ENCODE data around the gene RASD1.

RASD1 gene

DNA sequence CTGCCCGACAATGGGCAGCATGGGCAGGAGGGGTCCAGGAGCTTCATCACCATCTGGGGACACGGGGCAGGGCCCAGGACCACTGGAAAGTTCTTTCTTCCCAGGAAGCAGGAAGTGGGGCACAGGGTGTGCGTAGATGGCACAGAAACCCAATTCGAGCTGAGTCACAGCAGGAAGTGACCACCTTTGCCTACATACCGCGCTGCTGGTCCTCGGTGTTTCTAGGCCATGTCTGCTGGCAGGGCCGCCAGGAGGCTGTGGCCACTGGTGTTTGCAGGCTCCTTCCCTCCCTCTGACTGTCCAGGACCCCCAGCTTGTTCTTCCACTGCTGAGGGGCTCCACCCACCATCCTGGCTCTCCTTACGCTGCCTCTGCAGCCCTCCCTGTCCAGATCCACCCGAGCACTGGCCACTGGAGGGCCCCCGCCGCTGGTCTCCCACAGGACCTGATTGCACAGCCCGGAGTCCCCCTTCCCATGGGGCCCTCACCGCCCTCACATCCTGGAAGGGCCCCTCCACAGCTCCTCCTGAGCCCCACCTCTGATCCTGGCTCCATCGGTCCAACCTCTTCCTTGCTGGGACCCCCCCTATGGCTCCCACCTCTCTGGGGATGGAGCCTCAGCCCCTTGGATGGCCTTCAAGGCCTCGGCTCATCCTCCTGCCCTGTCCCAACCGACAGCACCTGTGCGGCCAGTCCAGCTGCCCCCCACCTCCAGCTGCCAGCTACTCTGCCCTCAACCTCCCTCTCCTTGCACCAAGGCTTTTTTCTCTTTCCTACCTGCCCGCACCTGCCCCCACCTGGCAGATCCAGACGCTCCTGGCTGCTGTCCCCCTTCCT is 14.5 kb upstream of the RASD1 start:
- no peak for DNase-seq (ENCODE audit: low read depth, low spot score)

DNA sequence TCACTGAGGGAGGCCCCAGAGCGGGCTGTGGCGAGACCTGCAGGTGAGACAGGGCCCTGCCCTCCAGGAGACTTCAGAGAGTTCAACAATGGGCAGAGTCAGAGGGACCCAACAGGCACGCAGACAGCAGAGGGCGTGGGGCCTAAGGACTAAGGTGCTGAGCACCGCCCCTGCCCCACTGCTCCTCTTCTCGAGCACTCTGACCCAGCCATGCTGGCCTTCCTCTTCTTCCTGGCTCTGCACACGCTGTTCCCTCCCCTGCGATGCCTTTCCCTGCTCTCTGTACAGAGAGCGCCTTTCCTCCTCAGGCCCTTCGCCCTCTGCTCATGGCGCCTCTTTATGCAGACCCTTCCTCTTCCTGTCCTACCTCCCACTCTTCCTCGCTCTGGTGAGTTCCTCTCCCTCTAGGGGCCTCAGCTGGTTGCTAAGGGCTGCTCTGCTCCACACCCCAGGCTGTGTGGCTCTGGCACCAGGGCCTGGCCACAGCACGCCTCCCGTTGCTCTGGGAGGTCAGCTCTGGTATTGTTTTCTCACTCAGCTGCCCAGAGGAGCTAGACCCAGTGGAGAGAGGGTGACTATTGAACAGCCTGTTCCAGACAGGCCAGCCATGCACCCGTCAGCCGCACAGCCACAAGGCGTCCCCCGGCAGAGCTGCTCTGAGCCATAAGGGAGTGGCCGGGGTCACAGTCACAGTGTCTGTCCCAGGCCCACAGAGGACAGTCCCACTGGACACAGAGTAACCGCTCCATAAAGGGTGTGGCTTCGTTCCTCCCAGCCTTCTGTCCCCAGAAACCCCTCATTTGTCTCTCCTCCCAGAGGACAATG is 13.6 kb upstream of the RASD1 start:
- no peak for DNase-seq (ENCODE audit: low read depth, low spot score)

DNA sequence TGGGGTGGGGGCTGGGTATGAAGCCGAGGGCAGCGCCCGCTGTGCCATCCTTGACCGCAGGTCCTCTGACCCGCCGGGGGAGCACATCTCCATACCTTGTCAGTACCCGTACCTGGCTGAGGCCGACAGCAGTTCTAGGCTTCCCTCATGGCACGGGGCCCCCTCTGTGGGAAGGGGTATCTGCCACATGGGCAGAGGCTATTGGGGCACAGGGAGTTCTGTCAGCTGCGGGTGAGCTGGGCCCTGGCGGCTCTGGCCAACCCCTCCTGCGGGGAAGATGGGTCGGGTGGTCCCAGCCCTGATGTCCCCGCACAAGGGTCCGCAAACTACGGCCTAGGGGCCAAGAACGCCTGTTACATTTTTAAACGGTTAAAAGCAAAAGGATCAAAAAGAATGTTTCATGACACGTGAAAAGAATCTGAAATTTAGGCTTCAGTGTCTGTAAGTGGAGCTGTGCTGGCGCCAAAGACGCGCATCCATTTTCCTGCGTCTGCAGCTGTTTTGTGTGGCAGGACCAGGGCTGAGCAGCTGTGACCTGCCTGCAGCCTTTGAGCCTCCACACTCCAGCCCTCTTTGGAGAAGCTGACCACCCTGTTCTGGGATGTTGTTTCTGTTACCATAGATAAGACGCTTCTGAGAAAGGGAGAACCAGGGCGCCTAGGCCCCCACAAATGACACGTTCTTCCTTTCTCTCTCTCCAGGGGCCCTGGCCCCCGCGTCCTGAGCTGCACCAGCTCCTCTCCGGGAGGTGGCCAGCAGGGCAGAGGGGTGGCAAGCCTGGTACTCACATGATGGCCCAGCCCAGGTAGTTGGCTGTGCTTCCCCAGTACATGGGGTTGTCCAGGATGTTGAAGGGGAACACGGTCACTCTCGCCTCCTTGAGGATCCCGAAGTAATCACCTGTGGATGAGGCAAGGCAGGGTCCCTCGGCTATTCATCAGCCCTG is 12.7 kb upstream of the RASD1 start:
- DNase-seq (ENCODE audit: low read depth, low spot score) = no peak

GRCh38 chr17:17508019-17508535 is 11.9 kb upstream of the RASD1 start:
- DNase-seq (ENCODE audit: low read depth, low spot score) = no peak

DNA sequence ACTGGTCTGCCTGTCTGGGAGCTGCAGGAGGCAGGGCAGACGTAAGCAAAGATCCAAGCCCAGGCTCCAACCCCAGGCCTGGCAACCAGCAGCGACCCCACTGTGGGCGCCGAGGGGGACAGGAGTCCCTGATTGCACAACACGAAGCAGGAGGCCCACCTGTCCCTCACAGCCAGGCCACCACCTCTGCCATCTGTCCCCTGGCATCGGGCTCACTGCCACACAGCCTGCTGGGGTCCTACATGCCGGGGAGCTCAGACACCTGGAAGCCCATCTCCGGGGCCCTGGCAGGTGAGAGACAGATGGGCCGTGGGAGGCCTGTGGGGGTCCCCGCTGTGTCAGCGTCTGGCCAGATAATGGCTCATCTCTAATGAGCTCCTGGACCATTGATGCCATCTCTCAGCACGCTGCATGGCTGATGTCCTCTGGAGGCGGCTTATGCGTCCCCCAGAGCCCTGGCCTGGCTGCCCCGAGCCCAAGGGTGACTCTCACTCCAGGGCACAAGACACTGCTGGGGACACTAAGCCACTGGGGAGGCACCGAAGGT is 11.3 kb upstream of the RASD1 start:
- no peak for DNase-seq (ENCODE audit: low read depth, low spot score)

DNA sequence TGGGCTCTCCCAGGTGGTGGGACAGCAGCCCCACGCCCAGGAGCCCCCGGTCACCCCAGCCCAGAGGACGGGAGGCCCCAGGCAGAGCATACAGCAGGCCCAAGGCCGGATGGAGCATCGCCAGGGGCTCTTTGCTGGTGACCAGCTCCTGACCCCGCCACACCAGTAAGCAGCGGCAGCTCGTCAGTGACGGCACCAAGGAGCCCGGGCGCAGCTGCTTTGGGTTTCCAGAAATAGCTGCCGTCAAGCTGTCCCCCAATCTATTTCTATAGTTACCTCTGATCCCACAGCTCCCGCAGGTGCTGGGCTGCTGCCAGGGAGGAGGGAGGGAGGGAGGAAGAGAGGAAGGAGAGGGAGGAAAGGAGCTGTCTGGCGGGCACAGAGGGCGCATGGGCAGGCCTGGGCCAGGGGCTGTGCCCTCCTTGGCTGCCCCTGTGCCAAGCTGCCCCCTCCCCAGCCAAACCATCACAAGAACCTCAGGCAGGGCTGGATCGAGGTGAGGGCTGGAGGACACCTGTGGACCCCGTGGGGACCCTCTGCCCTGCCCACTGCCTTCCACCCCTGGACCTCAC is 10.8 kb upstream of the RASD1 start:
- DNase-seq (ENCODE audit: low read depth, low spot score) = no peak

GRCh38 chr17:17506181-17506741 is 10.1 kb upstream of the RASD1 start:
- DNase-seq (ENCODE audit: low read depth, low spot score) = no peak

DNA sequence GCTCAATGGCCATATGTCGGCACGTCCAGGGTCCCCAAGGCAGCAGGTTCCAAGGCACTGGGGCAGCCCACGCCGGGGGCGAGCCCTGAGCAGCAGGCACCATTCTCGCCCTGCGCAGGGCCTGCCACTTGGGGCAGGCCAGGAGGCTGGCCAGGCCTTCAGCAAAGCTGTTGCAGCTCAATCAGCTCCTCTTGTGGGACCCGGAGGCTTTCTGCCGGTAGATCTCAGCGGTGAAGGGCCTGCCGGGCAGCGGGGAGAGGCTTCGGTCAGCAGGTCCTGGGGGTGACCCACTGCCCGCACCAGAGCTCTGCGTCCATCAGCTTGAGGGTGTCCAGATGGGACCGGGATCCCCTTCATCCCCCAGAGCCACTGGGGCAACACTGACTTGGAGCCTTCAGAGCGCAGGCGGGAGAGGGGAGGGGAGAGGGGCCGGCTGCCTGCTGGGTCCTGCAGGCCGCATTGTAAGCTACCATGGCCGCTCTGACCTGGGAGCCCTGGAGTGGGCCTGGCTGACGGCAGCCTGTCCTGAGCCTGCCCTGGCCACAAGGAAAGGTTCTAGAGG is 9.5 kb upstream of the RASD1 start:
- DNase-seq (ENCODE audit: low read depth, low spot score) = no peak

DNA sequence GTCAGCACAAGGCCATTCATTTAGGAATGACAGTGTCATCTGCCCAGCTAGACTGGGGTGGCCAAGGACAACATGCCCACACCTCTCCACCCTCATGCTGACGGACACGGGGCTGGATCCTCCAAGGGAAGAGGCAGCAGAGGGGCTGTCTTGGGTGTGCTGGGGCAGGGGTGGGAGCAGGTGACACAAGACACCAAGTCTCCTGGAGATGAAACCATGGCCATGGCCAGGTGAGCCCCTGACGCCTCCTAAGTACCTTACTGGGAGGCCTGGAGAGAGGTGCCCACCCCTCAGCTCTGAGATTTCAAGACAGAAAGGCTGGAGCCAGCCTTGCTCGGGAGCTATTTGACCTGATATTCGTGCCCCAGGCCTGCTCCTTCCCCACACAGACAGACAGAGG is 9.0 kb upstream of the RASD1 start:
- no peak for DNase-seq (ENCODE audit: low read depth, low spot score)

DNA sequence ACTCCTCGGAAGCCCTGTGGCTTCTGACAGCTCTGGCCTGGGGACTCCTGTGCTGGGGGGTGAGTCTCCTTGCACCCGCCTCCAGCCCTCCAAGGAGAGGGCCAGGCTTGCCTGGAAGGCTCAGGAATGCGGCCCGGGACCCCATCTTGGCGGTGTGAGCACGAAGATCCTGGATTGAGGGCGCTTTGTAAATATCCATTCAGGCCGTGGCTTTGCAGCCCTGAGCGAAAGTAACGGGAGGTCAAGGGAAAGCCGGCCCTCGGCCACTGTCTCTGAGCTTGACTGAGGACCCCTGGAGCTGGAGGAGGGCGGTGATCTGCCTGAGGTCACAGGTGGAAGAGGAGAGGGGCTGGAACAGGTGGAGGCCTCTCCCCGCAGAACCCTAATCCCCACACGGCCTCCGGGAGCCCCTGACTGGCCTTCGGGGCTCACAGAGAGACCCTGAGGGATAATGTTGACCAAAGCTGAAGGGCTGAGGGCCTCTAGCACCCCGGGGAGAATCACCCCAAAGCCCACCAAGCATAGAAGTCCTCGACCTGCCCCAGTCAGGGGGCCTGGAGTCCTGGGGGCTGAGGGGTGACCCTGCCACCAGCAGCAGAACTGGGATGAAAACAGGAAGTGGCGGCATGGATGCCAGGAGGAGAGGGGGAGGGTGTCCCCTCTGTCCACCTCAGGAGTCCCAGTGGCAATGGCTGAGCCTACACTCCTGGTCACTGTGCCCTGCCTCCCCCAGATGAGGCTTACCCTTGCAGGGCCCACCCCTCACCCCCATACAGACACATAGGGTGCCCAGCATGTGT is 8.3 kb upstream of the RASD1 start:
- no peak for DNase-seq (ENCODE audit: low read depth, low spot score)

- no peak for DNase-seq (ENCODE audit: low read depth, low spot score)
These were observed 7.5 kb upstream of the RASD1 start for GRCh38 chr17:17503566-17504130.

DNA sequence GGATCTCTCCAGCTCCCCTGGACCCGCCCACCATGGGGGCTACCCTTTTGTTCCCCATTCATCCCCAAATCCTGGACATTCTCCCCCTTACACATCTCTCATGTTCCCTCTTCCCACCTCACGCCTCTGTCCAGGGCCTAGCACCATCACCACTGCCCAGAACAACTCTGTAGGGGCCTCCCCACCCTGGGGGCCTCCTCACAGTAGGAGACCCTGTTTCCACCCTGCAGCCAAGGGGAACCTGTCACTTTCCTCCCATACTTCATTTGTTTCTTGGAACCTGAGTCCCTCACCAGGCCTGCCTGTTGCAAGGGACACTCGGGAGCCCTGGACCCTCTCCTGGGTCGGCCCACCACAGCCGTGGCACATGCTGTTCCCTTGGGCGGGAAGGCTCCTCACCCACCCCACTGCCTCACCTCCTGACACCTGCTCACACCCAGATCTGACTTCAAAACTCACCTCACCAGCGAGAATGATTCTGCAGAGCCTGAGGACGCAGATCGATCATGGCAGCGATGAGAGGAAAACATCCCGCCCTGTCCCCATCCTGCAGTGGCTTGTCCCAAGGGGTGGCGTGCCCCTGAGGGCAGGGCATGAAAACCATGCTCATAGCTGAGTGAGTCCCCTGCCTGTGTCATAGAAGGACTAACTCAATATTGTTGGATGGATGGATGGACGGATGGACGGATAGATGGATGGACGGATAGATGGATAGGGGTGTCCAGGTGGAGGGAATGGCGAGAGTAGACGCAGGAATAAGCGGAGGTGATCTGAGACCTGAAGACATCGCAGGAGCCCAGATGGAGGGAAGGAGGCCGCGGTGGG is 6.8 kb upstream of the RASD1 start:
- DNase-seq (ENCODE audit: low read depth, low spot score) = no peak

DNA sequence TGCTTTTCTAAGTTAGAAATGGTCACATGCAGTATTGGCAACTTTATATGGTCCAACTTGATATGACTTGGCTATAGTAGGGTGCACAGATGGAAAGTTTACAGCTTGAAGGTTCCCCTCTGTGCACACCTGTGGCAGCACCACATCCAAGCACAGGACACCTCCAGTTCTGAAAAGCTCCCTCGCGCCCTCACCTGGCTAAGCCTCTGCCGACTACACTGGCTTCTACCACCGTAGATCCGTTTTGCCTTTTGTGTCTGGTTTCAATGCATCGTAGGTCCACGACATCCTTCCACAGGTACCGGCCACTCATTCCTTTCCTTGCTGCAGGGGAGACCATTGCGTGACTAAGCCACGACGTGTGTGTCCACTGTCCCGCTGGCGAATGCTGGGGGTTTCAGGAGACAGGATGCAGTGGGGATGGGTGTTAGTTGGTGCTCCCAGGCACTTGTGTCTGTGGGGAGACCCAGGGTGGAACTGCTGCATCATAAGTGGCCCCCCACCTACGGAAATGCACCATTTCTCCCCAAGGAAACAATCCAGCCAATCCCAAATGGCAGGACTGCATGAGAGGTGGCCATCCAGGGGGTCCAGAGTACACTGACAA is 4.9 kb upstream of the RASD1 start:
- no peak for DNase-seq (ENCODE audit: low read depth, low spot score)

DNA sequence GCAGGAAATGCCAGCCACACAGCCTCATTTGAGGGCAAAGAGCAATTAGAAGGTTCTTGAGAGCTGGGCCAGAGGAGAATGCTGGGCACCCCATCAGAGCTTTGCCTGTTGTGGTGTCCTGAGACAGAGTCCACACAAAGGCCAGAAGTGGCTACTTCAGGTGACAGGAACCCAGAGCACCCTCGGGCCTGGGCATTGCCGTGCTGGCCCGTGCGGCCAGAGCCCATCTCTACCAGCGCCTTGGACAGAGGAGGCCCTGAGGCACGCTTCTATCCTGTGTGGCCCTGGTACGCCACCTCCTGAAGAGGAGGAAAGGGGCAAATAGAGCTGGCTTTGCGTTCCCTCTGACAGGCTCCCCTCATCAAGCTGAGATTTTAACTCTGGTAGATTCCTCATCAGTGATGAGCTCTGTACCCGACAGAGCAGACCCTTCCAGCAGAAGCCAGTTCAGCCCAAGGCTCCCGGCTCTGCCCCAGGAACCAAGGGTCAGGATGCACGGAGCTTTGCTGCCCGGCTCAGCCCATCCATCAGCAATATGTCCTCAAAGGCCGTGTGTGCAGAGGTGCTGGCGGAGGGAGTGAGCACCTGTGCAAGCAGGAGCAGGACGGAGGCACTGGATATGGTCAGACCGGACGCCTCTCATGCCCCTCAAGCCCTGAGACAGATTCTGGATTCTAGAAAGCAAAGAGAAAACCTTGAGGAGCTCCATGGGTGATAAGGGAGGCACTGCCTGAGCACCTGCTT is 3.4 kb upstream of the RASD1 start:
- DNase-seq (ENCODE audit: low read depth, low spot score) = no peak

- DNase-seq (ENCODE audit: low read depth, low spot score) = no peak
These were observed 2.6 kb upstream of the RASD1 start for GRCh38 chr17:17498606-17499301.

DNA sequence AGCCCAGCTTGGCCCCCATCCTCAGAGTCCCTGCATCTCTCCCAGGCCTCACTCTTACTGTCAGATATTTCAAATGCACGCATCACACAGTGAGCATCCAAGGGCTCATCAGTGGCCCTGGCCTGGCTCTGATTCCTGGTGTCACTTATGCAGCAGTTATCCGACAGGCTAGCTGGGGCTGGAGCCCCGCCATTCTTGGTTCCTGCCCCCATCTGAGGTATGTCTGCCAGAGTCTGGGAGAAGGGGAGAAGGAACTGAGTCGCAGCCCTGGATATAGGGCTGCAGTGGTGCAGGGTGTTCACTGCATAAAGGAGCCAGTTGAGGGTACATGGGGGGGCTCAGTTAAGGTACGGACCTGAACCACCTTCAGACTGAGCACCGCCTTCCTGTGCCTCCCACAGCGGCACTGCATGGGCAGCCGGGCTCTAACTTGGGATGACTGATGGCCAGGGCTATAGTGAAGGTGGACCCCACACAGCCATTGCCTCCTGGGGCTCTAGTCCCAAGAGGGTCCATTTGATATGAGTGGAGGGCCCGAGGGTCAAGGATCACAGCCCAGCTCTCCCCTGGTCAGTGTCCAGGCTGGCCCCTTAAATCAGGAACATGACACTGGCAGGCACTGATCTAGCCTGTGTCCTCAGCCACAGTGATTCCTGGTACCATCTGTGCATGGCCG is 1.8 kb upstream of the RASD1 start:
- DNase-seq (ENCODE audit: low read depth, low spot score) = no peak

Data from iPS DF 19.7 (cell line).